Suppressor macrophage treated with lipopolysaccharide for 4 hours (primary cell): Measurements from ENCODE around the gene ENDOD1.
A peak's percentile ranks its signal among the peaks of the same experiment; 100 is the strongest.

Experiments
- DNase-seq: peaks from one replicate; pipeline ENCODE4 v3.0.0-alpha.2; 2020

The ENDOD1 gene

DNA sequence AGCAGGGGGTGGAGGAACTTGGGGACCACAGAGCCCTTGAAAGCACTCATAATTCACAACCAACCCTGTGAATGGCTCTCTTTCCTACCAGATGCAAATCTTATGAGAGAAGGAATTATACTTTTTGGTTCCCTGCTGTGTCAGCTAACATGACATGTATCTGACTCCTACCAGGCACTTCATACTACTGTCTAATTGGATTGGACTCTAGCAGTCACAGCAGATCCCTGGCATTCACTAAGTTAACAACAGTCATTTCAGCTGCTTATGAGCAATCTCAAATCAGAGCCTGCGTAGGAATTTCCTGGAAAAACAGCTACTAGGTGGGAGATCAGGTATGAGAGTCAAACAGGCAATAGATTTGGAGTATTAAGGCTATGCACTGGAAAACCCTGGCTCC is 11.1 kb upstream of the ENDOD1 start:
- no peak for DNase-seq

DNA sequence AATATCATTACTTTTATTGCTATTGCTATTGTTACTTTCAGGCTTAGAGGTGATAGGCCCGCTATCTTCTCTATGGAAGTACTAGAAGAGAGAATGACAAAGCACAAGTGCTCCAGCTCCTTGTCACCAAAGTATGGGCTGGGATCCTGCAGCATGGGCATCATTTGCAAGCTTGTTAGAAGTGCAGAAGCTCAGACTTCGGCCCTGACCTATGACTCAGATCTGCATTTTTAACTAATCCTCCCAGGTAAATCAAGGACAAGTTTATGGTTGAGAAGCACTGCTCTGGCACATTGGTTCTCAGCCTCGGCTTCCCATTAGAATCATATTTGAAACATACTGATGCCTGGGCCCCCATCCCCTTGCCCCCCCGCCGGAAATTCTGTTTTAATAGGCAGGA is 8.6 kb upstream of the ENDOD1 start:
- no peak for DNase-seq

DNA sequence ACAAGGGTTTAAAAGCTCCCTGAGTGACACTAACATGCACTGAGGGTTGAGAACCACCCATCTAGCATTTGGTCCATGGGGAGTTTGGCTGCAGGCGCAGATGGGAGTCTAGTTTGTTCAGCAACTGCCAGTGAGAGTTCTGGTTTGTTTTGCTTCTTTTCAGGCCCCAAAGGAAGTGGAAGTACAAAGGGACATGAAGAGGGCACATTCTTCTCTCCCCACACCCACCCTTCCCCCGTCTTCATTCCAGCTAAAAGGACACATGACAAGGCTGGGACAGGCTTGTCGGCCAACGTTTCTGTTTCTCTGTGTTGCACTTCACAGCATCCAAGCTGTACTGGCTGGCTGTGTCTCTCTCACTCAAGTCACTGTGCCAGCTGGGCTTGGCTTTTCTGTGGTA is 8.2 kb upstream of the ENDOD1 start:
- DNase-seq = no peak

DNA sequence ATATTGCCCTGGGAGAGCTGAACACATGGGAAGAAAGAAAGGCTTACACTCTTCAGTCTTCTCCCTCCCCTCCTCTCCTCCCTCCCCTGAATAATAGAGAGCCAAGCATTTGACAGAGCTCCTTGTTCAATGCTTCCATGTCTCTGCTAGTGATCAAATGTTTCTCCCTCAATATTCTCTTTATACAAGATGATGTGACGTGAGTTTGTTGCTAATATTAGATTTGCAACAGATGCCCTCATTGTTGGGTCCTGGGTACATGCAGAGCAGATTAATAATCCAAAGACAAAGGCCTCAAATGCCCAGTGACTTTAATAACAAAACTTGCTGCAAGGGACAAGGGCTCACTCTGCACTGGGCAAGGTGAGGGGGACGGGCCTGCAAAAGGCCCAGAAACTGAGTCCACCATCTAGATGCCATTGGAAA is 7.1 kb upstream of the ENDOD1 start:
- DNase-seq = no peak

DNA sequence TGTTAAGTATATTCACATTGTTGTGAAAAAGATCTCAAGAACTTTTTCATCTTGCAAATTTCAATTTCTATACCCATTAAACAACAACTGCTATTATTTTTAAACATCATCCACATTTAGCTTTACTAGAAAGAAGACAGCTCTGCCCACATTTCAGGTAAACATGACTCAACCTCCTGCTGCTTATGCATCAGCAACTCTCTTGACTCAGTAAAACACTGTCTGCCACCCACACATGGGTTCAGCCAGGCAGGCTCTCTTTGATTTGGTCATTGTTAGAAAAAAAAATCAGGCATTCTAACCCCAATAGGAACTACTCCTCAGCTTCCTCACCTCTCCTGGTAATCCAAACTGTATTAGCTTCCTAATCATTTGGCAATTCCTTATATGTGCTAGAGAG is 5.1 kb upstream of the ENDOD1 start:
- DNase-seq = peak; percentile 66

DNA sequence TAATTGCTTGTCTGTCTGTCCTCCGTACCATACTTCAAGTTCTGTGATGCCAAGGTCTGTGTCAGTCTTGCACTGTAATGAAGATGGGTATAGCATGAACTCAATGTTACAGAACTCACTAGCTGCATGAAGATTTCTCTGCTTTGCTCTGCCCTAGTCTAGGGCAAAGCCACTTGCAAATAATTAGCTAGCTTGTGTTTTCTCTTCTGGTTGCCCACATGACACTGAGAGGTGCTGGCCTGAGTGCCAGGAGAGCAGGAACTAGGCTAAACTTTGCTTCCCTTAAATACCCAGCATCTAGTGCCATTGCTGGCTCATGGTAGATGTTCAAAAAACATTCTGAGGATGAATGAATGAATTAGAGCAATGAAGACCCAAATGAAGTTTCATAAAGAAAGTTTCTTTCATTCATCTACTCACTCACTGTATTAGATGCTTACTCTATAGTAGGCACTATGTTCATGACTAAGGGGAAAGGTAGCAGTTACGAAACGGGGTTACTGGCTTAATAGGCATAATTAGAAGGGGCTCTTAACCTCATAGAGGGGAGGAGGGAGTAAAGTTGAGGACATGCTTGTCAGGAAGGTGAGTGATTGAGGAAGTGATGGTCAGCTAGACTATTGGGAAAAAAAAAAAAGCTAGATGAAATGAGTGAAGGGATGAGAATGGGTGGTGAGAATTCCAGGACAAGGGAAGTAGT is 4.4 kb upstream of the ENDOD1 start:
- no peak for DNase-seq

DNA sequence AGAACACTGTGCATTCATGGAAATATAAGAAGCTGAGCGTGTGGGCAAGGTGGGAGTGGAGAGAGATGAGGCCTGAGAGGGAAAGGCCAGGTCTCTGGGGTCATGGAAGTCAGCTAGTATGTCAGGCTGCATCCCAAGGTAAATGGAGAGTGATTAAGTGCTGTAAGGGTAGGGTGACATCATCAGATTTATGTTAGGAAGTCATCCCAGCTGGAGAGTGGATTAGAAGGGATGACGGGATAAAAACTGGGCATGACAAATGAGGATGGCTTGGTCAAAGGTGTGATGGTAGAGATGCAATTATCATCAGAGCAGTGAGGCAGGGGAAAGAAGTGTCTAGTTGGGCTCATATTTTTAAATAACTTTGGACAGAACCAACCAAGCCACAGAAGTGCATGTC is 3.5 kb upstream of the ENDOD1 start:
- DNase-seq = no peak

DNA sequence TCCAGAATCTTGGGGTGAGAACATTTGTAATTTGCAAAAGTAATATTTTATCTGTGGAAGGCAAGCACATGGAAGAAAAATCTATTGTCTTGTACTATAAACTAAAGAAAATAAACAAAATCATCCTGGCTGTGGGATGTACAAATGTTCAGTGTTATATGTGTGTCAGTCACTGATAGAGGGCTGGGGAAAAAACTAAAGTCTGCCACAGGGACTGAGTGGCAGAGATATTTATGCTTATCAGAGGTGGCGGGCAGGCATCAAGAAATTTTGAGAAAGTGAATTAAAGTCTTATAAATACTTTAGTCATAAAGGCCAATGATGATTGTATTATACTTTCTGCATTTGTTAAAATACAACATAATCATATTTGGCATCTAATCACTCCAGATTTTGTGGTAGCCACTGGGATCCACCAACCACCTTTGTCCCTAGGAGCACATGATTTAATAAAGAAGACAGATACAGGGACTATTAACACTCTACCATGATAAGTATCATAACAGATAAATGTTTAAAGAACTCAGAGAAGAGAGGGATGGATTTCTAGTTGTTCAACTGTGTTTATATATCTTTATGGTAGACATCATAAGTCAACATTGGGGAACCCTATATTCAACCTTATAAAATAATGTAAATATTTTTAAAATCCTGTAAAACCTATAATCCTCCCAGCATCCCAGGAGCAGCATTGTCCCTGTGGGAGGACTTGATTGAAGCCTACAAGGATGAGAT is 2.6 kb upstream of the ENDOD1 start:
- DNase-seq = no peak

DNA sequence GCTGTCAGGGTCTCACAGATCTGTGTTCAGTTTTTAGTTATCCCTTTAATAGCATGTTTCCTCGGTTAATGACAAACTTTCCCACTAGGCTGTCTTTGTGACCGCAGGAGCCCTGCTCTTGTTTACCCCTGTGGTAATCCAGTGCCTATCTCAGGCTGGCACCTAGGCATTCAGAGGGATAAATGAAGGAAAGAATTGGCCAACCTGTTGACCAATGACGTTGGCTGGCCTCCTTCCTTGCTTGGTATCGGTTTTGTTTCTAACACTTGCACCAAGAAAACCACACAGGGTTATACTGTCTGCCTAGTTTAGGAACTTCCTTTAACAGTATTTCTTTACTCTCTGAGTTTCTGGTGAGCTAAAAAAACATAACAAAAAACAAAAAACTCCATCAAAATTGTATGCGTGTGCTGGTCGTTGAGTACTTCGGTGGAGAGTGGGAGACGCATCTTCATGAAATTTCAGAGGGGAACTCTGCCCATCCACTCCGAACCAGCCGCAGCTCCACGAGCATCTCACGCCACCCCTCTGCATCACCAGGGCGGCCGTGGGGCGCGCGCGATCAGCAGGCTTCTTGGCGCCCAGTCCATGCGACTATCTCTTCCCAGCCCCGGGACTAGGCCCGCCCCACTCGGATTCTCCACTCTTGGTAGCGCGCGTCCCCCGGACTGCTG is 563 bp upstream of the ENDOD1 start:
- DNase-seq = peak; percentile 76

DNA sequence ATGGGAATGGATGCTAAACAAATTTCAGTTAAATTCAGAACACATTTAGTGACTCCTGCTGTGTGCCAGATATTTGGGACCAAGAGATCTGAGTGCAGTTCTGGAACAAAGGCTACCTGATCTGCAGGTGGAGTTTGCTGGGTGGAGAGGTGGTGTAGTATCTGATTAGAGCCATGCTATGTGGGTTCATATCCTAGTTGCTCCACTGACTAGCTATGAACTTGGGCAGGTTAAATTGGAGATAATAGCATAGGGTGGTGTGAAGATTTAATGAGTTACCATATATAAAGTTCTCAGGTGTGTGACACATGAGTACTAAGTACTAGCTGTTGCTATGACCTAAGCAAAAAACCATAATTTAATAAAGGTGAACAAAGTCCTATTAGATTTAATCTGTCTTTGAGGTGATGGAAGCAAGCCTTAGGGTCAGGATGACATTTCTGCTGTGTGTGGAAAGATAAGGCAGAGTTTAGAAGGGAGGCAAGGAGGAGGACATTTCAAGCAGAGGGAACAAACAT is 2.1 kb downstream of the ENDOD1 start:
- no peak for DNase-seq

DNA sequence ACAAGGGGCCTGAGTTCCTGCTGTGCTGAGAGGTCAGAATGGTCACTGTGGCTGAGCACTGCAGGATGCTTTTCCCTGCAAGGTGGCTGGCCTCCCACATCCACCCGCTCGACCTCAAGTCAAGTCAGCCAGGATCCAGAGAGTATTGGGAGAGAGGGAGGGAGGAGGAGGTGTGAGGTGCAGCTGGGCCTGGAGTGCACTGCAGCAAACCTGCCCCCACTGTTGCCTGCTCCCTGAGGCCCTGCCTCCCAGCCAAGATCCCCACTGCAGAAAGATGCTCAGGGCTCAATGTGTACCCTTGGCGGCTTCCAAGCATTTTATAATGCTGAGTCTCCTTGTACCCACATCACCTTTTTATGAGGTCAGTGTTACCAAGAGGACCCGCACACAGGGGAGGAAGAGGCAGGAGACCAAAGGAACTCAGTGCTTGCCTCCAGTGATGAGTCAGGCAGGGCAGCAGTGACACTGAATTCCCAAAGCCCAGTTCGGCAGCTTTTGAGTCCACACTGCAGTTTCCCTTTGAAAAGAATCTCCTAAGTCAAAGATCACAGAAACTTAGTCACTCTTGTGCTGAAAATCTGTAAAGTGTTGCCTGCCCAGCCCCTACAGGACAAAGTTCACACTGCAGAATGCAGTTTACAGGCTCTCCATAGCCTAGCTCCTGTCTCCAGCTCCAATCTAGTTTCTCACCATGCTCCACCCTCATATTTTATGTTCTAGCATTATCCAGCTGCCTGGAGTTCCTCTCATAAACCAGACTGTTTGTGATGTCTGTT is 3.1 kb downstream of the ENDOD1 start:
- DNase-seq = peak; percentile 80

DNA sequence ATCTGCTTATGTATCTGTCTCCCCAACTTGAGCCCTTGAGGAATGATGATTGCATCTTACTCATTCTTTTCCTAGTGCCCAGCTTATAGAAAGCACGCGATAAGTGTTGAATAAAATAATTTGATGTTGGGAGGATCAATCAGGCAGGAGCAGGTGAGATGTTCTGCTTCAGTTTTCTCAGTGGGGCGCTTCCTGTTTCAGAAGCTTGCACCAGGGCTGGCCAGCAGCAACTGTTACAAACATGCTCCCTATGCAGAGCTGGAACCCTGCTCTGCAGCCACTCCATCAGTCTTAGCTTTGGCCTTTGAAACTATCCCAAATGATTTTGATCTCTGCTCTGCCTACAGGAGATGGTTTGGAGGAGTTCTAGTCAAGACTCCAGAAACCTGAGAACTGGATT is 3.9 kb downstream of the ENDOD1 start:
- no peak for DNase-seq

DNA sequence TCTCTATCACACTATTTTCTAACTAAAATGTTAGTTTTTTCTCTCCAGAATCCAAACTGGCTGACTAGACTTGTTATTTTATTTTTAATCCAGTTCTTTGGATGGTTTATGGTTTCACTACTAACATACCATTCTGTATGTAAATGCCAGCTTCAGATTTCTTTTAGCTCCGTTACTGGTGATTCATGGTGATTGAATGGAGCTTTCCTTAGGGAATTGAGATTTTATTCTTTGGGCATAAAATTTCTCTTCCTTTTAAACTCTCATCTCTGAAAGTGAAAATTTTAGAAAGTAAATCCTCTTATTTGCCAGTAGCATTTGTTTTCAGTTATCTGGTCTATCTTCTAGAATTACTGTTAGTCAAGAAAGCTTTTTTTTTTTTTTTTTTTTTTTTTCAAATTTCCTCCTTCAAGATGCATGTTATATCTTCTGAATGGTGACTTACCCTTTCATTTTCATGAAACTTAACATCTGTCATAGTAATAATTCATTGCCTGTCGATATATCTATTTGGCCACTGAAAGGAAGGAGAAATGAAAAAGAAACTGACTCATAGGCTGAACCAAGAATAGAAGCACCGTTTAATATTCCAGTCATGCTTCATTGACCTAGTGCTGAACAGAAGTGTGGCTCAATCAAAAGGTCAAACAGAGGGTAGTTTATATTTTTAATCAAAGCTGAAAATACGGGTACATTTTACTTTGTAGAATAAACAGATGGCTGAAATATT is 6.4 kb downstream of the ENDOD1 start:
- peak; percentile 87 for DNase-seq

DNA sequence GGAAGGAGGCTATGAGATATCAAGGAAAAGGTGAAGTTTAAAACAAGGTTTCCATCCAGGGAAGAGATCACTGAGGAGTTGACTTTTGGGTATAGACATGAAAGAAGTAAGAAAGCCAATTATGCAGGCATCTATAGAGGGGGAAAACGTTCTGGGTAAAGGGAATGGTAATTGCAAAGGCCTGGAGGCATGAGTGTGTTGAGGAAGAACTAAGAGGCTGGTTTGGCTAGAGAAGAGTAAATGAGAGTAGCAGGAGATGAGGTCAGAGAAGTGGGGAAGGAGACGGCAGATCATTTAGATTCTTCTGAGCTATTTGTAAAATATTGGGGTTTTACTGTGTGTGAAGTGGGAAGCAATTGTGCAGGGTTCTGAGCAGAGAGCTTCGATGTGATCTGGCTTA is 7.6 kb downstream of the ENDOD1 start:
- DNase-seq = no peak

DNA sequence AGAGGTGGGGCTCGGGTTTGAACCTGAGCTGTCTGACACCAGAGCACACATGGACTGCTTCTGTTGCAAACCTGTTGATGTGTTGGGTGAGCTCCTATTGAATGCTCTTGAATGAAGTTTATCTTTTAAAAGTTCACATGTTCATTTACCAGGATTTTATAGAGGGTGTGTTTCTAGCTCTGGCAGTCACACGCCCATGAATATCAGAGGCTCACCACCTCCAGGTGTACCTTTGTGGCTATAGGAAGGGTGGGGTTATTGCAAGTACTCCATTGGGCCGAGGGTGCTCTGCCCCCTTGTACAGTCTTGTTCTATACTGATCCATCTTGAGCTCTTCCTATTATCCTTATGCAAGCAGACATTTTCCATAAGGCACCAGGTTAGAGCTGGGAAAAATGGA is 9.2 kb downstream of the ENDOD1 start:
- no peak for DNase-seq

DNA sequence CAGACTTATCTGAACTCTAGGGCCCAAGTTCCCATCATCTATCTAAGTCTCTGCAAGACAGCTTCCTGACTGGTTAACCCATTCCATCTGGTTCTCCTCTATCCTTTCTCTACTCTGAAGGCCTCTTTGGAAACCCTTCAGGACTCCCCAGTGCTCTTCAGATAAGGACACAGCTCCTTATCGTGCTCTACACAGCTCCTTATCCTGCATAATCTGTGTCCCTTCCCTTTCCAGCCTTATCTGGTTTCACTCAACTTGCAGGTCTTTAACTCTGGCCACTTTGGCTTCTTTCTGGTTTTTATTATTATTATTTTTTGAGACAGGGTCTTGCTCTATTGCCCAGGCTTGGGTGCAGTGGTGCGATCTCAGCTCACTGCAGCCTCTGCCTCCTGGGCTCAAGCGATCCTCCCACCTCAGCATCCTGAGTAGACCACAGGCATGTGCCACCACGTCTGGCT is 10.6 kb downstream of the ENDOD1 start:
- no peak for DNase-seq

DNA sequence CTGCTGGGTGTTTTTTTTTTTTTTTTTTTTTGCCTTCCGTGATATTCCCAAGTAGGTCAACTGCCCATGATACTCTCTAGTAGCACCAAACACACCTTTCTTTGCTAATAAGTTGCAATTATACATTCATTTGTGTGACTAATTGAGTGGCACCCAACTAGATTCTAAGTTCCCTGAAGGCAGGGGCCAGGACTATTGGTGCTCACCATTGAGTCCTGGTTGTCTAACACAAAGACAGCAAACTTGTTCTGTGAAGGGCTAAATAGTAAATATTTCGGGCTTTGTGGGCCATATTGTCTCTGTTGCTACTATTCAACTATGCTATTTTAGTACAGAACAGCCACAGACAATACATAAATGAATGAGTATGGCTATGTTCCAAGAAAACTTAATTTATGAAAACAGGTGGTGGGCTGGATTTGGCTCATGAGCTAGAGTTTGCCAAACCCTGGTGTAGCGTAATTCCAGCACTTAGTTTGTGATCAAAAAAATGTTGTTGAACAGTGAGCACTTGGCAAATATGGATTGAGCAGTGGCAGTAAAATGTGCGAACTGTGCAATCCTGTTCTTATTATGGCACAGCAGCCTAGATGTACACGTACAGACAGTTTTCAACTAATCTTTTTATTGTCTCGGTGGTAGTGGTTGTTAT is 11.3 kb downstream of the ENDOD1 start:
- no peak for DNase-seq

DNA sequence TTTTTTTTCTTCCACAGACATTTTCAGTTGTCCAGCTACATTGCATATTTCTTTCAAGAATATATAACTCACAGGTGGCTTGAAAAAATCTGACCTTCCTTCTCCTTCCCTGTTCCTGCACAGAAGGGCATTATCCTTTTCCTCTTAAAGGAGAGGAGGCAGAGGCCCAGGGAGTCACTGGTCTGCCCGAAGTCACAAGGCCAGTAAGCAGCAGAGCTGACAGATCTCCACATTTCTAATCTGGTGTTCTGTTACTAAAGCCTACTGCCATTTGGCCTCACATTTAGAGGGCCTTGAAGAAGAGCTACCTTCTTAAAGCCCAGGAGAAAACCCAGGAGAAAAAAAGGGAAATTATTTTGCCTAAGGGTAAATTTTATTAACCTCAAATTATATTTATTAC is 12.3 kb downstream of the ENDOD1 start:
- no peak for DNase-seq

DNA sequence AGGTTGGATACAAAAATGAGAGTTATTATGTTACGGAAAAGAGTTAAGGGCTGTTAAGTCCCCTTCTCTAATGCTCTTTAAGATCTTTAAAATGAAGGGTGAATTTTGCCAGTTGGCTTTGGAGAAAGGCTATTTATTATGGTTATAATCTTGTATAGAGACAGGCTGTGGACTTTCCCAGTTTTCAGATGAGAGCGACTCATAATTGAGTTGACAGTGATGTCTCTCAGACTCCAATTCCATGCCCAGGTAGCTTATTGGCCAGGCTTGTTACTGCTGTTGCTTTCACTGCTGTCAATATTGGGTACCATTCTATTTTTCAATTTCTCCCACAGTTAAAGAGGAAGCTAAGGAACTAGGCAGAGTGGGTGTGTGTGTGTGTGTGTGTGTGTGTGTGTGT is 13.1 kb downstream of the ENDOD1 start:
- DNase-seq = peak; percentile 18

DNA sequence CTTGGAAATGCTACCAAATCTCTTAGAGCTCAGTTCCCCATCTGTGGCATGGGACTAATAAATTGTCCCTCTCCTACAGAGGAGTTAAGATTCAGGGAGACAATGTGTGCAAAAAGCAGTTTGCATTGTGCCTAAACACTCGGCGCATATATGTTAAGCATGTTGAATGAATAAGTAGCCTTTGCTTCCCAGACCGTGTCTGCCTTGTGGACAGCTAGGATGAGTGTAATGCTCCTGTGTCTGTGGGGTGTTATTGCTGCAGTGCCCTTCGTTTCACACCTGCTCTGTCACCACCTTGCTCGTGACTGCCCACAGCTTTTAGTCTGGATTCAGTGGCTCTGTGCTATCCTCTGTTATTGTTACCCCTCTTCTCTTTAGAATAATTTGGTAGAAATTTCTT is 14.1 kb downstream of the ENDOD1 start:
- no peak for DNase-seq

DNA sequence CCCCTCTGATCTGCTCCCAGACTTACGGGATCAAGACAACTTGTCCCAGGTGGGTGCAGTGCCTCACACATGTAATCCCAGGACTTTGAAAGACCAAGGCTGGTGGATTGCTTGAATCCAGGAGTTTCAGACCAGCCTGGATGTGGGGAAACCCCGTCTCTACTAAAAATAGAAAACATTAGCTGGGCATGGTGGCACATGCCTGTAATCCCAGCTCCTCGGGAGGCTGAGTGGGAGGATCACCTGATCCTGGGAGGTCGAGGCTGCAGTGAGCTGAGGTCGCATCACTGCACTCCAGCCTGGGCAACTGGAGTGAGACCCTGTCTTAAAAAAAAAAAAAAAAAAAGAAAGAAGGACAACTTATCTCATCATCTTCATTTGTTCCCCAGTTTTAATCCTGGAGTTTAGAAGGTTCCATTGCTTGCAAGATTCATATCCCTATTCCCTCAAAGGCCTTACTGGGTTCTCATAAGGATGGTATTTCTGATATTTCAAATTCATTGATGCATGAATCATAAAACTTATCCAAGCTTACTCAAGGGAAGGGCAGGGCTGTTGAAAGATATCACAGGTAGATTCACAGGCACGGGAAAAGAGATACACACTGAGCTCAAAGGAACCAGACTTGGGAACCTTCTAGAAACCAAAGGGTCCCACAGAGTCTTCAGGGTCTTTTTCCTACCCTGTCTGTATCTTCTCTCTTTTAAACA is 14.6 kb downstream of the ENDOD1 start:
- no peak for DNase-seq
